ENCODE results near the gene FTSJ3.

The FTSJ3 gene

GRCh38 chr17:63828936-63829335 lies 1.5 kb upstream of the FTSJ3 start:
- H3K79me2 ChIP-seq (ENCODE audit: insufficient read depth, low read length) = peaks cover 41% of the 10 kb centered on the region
- no peaks in the 10 kb centered on the region for H3F3A ChIP-seq (ENCODE audit: insufficient read depth)
- H2AFZ ChIP-seq (ENCODE audit: low read depth, low read length, severe bottlenecking) = no peak overlapping the region
- H3K36me3 ChIP-seq (ENCODE audit: low read length) = 0 out of 2 replicates have a peak, but pooled peaks cover 3% of the 10 kb centered on the region
- no peaks in the 10 kb centered on the region for H4K20me1 ChIP-seq (ENCODE audit: low read depth, low read length)
- peak overlapping the region; percentile 95 for H3K4me2 ChIP-seq (ENCODE audit: low read depth, low read length, poor library complexity, severe bottlenecking)
- no peaks in the 10 kb centered on the region for H3K9me2 ChIP-seq (replicated peaks; ENCODE audit: insufficient read depth, low read length)
- no peak overlapping the region for H3K27ac ChIP-seq (ENCODE audit: low read depth, low read length)
- no peak overlapping the region for H3K4me3 ChIP-seq (ENCODE audit: insufficient read depth, low read length, poor library complexity, severe bottlenecking)
- TF ChIP-seq CTCF (IDR thresholded peaks at IDR 0.05; ENCODE audit: insufficient read depth, low read length, poor library complexity, severe bottlenecking) = no peak
- TF ChIP-seq EZH2phosphoT487 (conservative IDR thresholded peaks at IDR 0.05; ENCODE audit: low read length) = no peak
- H3K9me3 ChIP-seq (ENCODE audit: insufficient read depth, low read length) = no peaks in the 10 kb centered on the region
- H3K9ac ChIP-seq (ENCODE audit: low read length) = 0 out of 2 replicates have a peak overlapping the region, but pooled peaks have one; percentile 88
- H3K27me3 ChIP-seq (ENCODE audit: low read length) = no peaks in the 10 kb centered on the region

- H3K9ac ChIP-seq (ENCODE audit: low read length) = peak overlapping the region; percentile 88
- H3K27ac ChIP-seq (ENCODE audit: low read depth, low read length) = peak overlapping the region; percentile 83
- 0 out of 2 replicates have a peak, but pooled peaks cover 3% of the 10 kb centered on the region for H3K36me3 ChIP-seq (ENCODE audit: low read length)
- no peaks in the 10 kb centered on the region for H3K9me3 ChIP-seq (ENCODE audit: insufficient read depth, low read length)
- peaks cover 41% of the 10 kb centered on the region for H3K79me2 ChIP-seq (ENCODE audit: insufficient read depth, low read length)
- peak overlapping the region; percentile 95 for H3K4me2 ChIP-seq (ENCODE audit: low read depth, low read length, poor library complexity, severe bottlenecking)
- peak overlapping the region; percentile 85 for H2AFZ ChIP-seq (ENCODE audit: low read depth, low read length, severe bottlenecking)
- H3K9me2 ChIP-seq (replicated peaks; ENCODE audit: insufficient read depth, low read length) = no peaks in the 10 kb centered on the region
- TF ChIP-seq CTCF (IDR thresholded peaks at IDR 0.05; ENCODE audit: insufficient read depth, low read length, poor library complexity, severe bottlenecking) (no peak), EZH2phosphoT487 (conservative IDR thresholded peaks at IDR 0.05; ENCODE audit: low read length) (no peak)
- H3K4me3 ChIP-seq (ENCODE audit: insufficient read depth, low read length, poor library complexity, severe bottlenecking) = peak overlapping the region; percentile 80
- no peaks in the 10 kb centered on the region for H3F3A ChIP-seq (ENCODE audit: insufficient read depth)
- H4K20me1 ChIP-seq (ENCODE audit: low read depth, low read length) = no peaks in the 10 kb centered on the region
- no peaks in the 10 kb centered on the region for H3K27me3 ChIP-seq (ENCODE audit: low read length)
These were observed 348 bp upstream of the FTSJ3 start for GRCh38 chr17:63827801-63828221.

GRCh38 chr17:63826468-63827001 lies 928 bp downstream of the FTSJ3 start:
- Histone ChIP-seq H3K4me3 (ENCODE audit: insufficient read depth, low read length, poor library complexity, severe bottlenecking) (peak overlapping the region; percentile 80), H3K9me2 (replicated peaks; ENCODE audit: insufficient read depth, low read length) (no peaks in the 10 kb centered on the region), H2AFZ (ENCODE audit: low read depth, low read length, severe bottlenecking) (peak overlapping the region; percentile 85), H3K4me2 (ENCODE audit: low read depth, low read length, poor library complexity, severe bottlenecking) (peak overlapping the region; percentile 95), H3K27ac (ENCODE audit: low read depth, low read length) (peak overlapping the region; percentile 83; the same call in 1 of the 2 replicates), H3K9ac (ENCODE audit: low read length) (peak overlapping the region; percentile 88), H3K9me3 (ENCODE audit: insufficient read depth, low read length) (no peaks in the 10 kb centered on the region), H3K79me2 (ENCODE audit: insufficient read depth, low read length) (peaks cover 43% of the 10 kb centered on the region), H3K36me3 (ENCODE audit: low read length) (peaks cover 7% of the 10 kb centered on the region; the same call in 1 of the 2 replicates), H3K27me3 (ENCODE audit: low read length) (no peaks in the 10 kb centered on the region), H4K20me1 (ENCODE audit: low read depth, low read length) (no peaks in the 10 kb centered on the region; the same call in 1 of the 2 replicates), H3F3A (ENCODE audit: insufficient read depth) (no peaks in the 10 kb centered on the region)
- TF ChIP-seq EZH2phosphoT487 (conservative IDR thresholded peaks at IDR 0.05; ENCODE audit: low read length) = no peak
- TF ChIP-seq CTCF (IDR thresholded peaks at IDR 0.05; ENCODE audit: insufficient read depth, low read length, poor library complexity, severe bottlenecking) = no peak
